ENCODE data around the gene LRRC2. TPM values are rescaled to one million over a fixed set of nuclear protein-coding genes. Genes with fewer than 3 reads are reported as not detected.
"Not testable (repeated sequence)": the region's sequence is repeated elsewhere in the genome, so short reads cannot be mapped to it uniquely, and the experiment has no call there.

The LRRC2 gene
- total RNA-seq, 1 donor: 2.2 TPM

DNA sequence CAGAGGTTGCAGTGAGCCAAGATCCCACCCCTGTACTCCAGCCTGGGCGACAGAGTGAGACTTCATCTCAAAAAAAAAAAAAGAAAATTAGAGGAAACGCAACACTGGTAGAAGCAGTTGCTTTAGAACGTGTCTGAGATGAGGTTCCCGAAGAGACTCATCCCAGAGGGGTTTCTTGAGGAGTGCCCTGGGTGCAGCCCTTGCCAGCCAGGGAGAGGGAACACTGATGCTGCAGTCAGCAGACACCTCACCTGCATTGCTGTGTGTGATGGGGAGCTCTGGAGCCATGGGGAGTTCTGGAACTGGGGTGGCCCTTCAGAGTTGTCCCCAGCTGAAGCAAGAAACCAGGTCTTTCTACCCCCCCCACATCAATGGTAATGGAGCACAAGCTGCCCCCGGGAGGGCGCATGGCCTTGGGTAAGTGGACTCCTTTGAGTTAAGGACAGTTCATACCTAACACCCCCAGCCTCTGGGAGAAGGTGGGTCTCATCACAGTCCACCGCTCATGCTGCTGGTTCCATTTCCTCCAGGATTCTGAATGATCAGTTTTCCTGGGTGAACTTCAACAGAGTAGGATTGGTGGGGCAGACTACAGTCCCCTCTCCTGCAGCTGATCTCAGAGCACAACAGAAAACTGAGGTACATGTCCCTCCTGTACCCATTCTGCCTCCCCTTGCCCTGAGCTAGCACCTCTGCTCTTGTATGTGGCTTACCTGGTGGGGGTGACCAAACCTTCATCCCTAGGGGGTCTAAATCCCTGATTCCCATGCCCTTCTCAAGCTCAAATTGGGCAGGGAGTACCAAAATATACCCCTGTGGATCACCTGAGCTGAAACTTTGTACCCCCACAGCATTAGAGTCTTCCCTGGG, 18.7 kb upstream of the LRRC2 start:
- H3K4me3 ChIP-seq (ENCODE audit: low read depth, low read length): no peak overlapping the region
- no peak for DNase-seq (ENCODE audit: low read depth)
- TF ChIP-seq CTCF (IDR thresholded peaks at IDR 0.05; ENCODE audit: insufficient read depth, low read depth, low read length): no peak

- H3K4me3 ChIP-seq (ENCODE audit: low read depth, low read length): no peak overlapping the region
- DNase-seq (ENCODE audit: low read depth): no peak
- no peak for TF ChIP-seq CTCF (IDR thresholded peaks at IDR 0.05; ENCODE audit: insufficient read depth, low read depth, low read length)
These were observed 14.6 kb upstream of the LRRC2 start for GRCh38 chr3:46580675-46581074.

GRCh38 chr3:46579756-46580286, 13.7 kb upstream of the LRRC2 start:
- no peak for TF ChIP-seq CTCF (IDR thresholded peaks at IDR 0.05; ENCODE audit: insufficient read depth, low read depth, low read length)
- DNase-seq (ENCODE audit: low read depth): no peak

GRCh38 chr3:46578973-46579755, 13.1 kb upstream of the LRRC2 start:
- DNase-seq (ENCODE audit: low read depth): no peak
- no peak for TF ChIP-seq CTCF (IDR thresholded peaks at IDR 0.05; ENCODE audit: insufficient read depth, low read depth, low read length)
- no peak overlapping the region for H3K4me3 ChIP-seq (ENCODE audit: low read depth, low read length)

More at GRCh38 chr3:46579756-46580286, 13.7 kb upstream of the LRRC2 start:
- no peak overlapping the region for H3K4me3 ChIP-seq (ENCODE audit: low read depth, low read length)

DNA sequence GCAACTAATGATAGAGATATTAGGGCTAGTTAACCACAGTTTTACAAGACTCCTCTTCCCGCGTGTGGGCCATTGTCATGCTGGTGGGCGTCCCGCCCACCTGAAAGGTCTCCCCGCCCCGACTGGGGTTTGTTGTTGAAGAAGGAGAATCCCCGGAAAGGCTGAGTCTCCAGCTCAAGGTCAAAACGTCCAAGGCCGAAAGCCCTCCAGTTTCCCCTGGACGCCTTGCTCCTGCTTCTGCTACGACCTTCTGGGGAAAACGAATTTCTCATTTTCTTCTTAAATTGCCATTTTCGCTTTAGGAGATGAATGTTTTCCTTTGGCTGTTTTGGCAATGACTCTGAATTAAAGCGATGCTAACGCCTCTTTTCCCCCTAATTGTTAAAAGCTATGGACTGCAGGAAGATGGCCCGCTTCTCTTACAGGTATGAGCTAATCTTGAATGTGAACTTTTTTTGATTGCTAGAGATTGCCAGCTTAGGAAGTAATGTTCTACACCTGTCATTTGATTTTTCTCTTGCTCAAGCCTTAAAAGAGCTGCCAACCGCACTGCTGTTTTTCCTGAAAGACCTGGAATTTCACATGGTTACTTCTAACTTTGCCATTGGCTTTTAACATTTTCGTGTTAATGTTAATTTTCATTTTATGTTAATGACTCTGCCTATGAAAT, 11.6 kb upstream of the LRRC2 start:
- not testable (repeated sequence) for H3K4me3 ChIP-seq (ENCODE audit: low read depth, low read length); DNase-seq (ENCODE audit: low read depth)

DNA sequence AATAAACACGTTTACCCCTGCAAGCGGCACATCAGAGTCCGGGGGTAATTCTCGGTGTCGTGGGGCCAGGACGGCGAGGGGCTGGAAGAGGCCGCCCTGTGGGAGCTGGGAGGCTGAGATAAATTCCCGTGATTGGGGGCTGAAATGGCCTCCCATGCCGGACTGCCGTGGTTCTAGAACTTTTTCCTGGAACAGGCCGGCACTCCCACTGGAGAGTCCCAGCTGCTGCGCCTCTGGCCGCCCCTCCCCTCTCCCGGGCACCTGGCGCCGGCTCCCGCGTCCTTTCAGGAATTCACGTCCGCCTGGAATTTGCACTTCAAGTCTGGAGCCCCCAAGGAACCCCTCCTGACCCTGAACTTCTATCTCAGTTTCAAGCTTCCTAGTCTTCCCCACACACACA, 10.8 kb upstream of the LRRC2 start:
- H3K4me3 ChIP-seq (ENCODE audit: low read depth, low read length): no peak overlapping the region
- no peak for DNase-seq (ENCODE audit: low read depth)
- no peak for TF ChIP-seq CTCF (IDR thresholded peaks at IDR 0.05; ENCODE audit: insufficient read depth, low read depth, low read length)

All from fibroblast of villous mesenchyme (primary cell).